Smooth muscle cell (in vitro differentiated cells): ENCODE measurements around the gene POLN. TPM values are rescaled to one million over a fixed set of nuclear protein-coding genes. Genes with fewer than 3 reads are reported as not detected.

Experiments
- DNase-seq: peaks from one replicate; lab custom pipeline; 2025; ENCODE audit not compliant: unreplicated experiment; lab: John Stamatoyannopoulos, UW
- H2AFZ ChIP-seq: fragments of 200-600 bp; sonication (generic); 2 replicates; pipeline ENCODE4 v1.6.0; 2016; ENCODE audit warnings: antibody characterized with exemption, low read depth, mild to moderate bottlenecking
- H3F3A ChIP-seq: fragments of 200-600 bp; sonication (generic); 2 replicates; pipeline ENCODE4 v1.6.0; 2017; ENCODE audit warnings: antibody characterized with exemption, low read depth
- H3K27ac ChIP-seq: fragments of 200-600 bp; sonication (generic); 2 replicates; pipeline ENCODE4 v1.5.1; 2016; ENCODE audit warnings: low read depth, mild to moderate bottlenecking
- H3K27me3 ChIP-seq: fragments of 200-600 bp; sonication (generic); 2 replicates; pipeline ENCODE4 v1.6.1; 2016; ENCODE audit warnings: low read depth, mild to moderate bottlenecking
- H3K36me3 ChIP-seq: fragments of 200-600 bp; sonication (generic); 2 replicates; pipeline ENCODE4 v1.5.1; 2016; ENCODE audit warnings: low read depth
- H3K4me1 ChIP-seq: fragments of 200-600 bp; sonication (generic); 2 replicates; pipeline ENCODE4 v1.5.1; 2016; ENCODE audit warnings: low read depth
- H3K4me2 ChIP-seq: fragments of 200-600 bp; sonication (generic); 2 replicates; pipeline ENCODE4 v1.6.0; 2016; ENCODE audit warnings: mild to moderate bottlenecking
- H3K4me3 ChIP-seq: fragments of 200-600 bp; sonication (generic); 2 replicates; pipeline ENCODE4 v1.5.1; 2016; ENCODE audit warnings: mild to moderate bottlenecking
- H3K79me2 ChIP-seq: fragments of 200-600 bp; sonication (generic); 2 replicates; pipeline ENCODE4 v1.6.0; 2016; ENCODE audit warnings: low read depth, mild to moderate bottlenecking
- H3K9ac ChIP-seq: fragments of 200-600 bp; sonication (generic); 2 replicates; pipeline ENCODE4 v1.6.0; 2016; ENCODE audit warnings: low read depth
- H3K9me3 ChIP-seq: fragments of 200-600 bp; sonication (generic); replicated peaks from 2 replicates; pipeline ENCODE4 v1.5.1; 2016; ENCODE audit warnings: low read depth
- H4K20me1 ChIP-seq: fragments of 200-600 bp; sonication (generic); 2 replicates; pipeline ENCODE4 v1.6.0; 2016; ENCODE audit warnings: low read depth
- CTCF ChIP-seq: fragments of 200-600 bp; sonication (generic); IDR thresholded peaks from 2 replicates; pipeline ENCODE4 v1.5.1; 2017; ENCODE audit warnings: borderline replicate concordance, mild to moderate bottlenecking, antibody characterized with exemption; ENCODE audit not compliant: insufficient read depth, poor library complexity, severe bottlenecking
- WGBS: methylation state at CpG from one replicate; pipeline ENCODE4 v1.1.7; 2016; ENCODE audit warnings: low lambda C conversion rate; 5-methylcytosine and 5-hydroxymethylcytosine counted together
- polyA plus RNA-seq: library from polyadenylated mRNA; unstranded; fragments of >200 nt; fragmentation: Nextera tagmentation; extraction: Ambion mirVana; gene quantifications from 2 replicates; pipeline ENCODE4 v1.2.1, GENCODE V29; 2016
- total RNA-seq: library from RNA; depleted of rRNA; stranded (reverse); fragments of >200 nt; gene quantifications from 2 replicates; pipeline ENCODE4 v1.2.3, GENCODE V29; 2014

The POLN gene
- total and polyA plus RNA-seq, 2 experiments from 2014 or later, result 0.35 to 3.0 TPM

- Histone ChIP-seq H3K27me3 (no peaks in the 10 kb centered on the region), H4K20me1 (no peaks in the 10 kb centered on the region), H2AFZ (no peak overlapping the region), H3K4me1 (no peaks in the 10 kb centered on the region), H3K4me2 (no peak overlapping the region), H3K4me3 (no peak overlapping the region), H3K9me3 (peaks cover 10% of the 10 kb centered on the region), H3K9ac (no peak overlapping the region), H3F3A (no peaks in the 10 kb centered on the region), H3K79me2 (no peaks in the 10 kb centered on the region), H3K36me3 (no peaks in the 10 kb centered on the region), H3K27ac (no peak overlapping the region)
- TF ChIP-seq CTCF, result no peak
- no peak for DNase-seq
- WGBS, result 78% methylated on average over 2 of the region's 2 CpGs
Observed at GRCh38 chr4:2154215-2154740, 87.6 kb downstream of the POLN start.

- no peaks in the 10 kb centered on the region for H3K36me3 ChIP-seq
- 84% methylated on average over 5 of the region's 5 CpGs for WGBS
- H3K9ac ChIP-seq, result no peak overlapping the region
- H4K20me1 ChIP-seq, result no peaks in the 10 kb centered on the region
- DNase-seq, result no peak
- no peak overlapping the region for H3K27ac ChIP-seq
- no peak for TF ChIP-seq CTCF
- H3K4me2 ChIP-seq, result no peak overlapping the region
- H3K79me2 ChIP-seq, result no peaks in the 10 kb centered on the region
- no peaks in the 10 kb centered on the region for H3K27me3 ChIP-seq
- no peaks in the 10 kb centered on the region for H3F3A ChIP-seq
- H2AFZ ChIP-seq, result no peak overlapping the region
- H3K4me3 ChIP-seq, result no peak overlapping the region
- H3K9me3 ChIP-seq, result peaks cover 10% of the 10 kb centered on the region
- no peaks in the 10 kb centered on the region for H3K4me1 ChIP-seq
Observed at GRCh38 chr4:2151544-2151943, 90.4 kb downstream of the POLN start.

GRCh38 chr4:2150076-2150475 is 91.8 kb downstream of the POLN start:
- H3F3A ChIP-seq, result no peaks in the 10 kb centered on the region
- H3K79me2 ChIP-seq, result no peaks in the 10 kb centered on the region
- peaks cover 9% of the 10 kb centered on the region for H3K9me3 ChIP-seq
- no peak overlapping the region for H3K4me2 ChIP-seq
- H3K36me3 ChIP-seq, result no peaks in the 10 kb centered on the region
- H3K27ac ChIP-seq, result no peak overlapping the region
- no peaks in the 10 kb centered on the region for H3K4me1 ChIP-seq
- H2AFZ ChIP-seq, result no peak overlapping the region
- H4K20me1 ChIP-seq, result no peaks in the 10 kb centered on the region
- H3K4me3 ChIP-seq, result no peak overlapping the region
- no peak for DNase-seq
- 94% methylated on average over 1 of the region's 1 CpG for WGBS
- no peak overlapping the region for H3K9ac ChIP-seq
- no peaks in the 10 kb centered on the region for H3K27me3 ChIP-seq
- no peak for TF ChIP-seq CTCF
